ENCODE data around the gene SRSF7. TPM values are rescaled to one million over a fixed set of nuclear protein-coding genes. Genes with fewer than 3 reads are reported as not detected.
A peak's percentile ranks its signal among the peaks of the same experiment; 100 is the strongest.

SRSF7 gene
- total RNA-seq, 1 experiment from 2014 or later: 299 TPM

DNA sequence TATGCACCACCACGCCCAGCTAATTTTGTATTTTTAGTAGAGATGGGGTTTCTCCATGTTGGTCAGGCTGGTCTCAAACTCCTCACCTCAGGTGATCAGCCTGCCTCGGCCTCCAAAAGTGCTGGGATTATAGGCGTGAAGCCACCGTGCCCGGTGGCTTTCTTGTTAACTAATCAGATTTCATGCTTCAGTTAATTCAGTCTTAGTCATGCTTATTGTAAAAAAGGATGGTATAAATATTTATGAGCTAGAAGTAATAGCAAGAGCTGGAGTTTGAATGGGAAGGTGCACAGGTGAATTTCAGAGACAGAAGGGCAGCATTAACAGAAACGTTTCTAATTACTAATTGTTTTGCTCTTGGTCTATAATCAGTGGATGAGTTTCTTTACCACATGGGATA is 37.1 kb upstream of the SRSF7 start:
- no peaks in the 10 kb centered on the region for H3K9me3 Mint-ChIP-seq
- no peak overlapping the region for H3K27ac Mint-ChIP-seq
- H3K4me3 Mint-ChIP-seq: no peak overlapping the region
- no peaks in the 10 kb centered on the region for H3K27me3 Mint-ChIP-seq (ENCODE audit: low read depth)
- no peak for TF ChIP-seq MYBL2 (CRISPR knock-in tag; IDR thresholded peaks at IDR 0.05)
- TF ChIP-seq, protein P1, sequence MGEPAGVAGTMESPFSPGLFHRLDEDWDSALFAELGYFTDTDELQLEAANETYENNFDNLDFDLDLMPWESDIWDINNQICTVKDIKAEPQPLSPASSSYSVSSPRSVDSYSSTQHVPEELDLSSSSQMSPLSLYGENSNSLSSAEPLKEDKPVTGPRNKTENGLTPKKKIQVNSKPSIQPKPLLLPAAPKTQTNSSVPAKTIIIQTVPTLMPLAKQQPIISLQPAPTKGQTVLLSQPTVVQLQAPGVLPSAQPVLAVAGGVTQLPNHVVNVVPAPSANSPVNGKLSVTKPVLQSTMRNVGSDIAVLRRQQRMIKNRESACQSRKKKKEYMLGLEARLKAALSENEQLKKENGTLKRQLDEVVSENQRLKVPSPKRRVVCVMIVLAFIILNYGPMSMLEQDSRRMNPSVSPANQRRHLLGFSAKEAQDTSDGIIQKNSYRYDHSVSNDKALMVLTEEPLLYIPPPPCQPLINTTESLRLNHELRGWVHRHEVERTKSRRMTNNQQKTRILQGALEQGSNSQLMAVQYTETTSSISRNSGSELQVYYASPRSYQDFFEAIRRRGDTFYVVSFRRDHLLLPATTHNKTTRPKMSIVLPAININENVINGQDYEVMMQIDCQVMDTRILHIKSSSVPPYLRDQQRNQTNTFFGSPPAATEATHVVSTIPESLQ (CRISPR knock-in tag; IDR thresholded peaks at IDR 0.05): no peak
- TF ChIP-seq RELA (CRISPR knock-in tag; IDR thresholded peaks at IDR 0.05; ENCODE audit: borderline replicate concordance): no peak
- no peak for TF ChIP-seq CBFB (CRISPR knock-in tag; IDR thresholded peaks at IDR 0.05; ENCODE audit: low read depth)
- ChIA-PET CTCF (no interaction called here), POLR2A (no interaction called here)
- ATAC-seq (no peak), DNase-seq (ENCODE audit: low spot score) (no peak)
- H3K36me3 Mint-ChIP-seq: no peaks in the 10 kb centered on the region
- peaks cover 7% of the 10 kb centered on the region for H3K4me1 Mint-ChIP-seq

DNA sequence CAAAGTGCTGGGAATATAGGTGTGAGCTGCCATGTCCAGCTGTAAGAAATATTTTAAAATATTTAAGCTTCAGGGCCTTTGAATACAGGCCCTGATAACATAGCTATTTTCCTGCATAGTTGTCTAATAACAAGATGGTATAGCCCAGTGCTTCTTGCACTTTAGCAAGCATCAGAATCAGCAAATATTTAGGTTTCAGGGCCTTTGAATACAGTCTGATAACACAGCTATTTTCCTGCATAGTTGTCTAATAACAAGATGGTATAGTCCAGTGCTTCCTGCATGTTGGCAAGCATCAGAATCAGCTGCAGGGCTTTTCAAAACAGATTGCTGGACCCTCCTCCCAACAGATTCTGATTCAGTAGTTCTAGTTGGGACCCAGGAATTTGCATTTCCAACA is 32.4 kb upstream of the SRSF7 start:
- TF ChIP-seq ZNF671 (CRISPR knock-in tag; IDR thresholded peaks at IDR 0.05) (no peak), SP1 (CRISPR knock-in tag; conservative IDR thresholded peaks at IDR 0.05) (no peak), CREM (CRISPR knock-in tag; IDR thresholded peaks at IDR 0.05) (no peak), GRHL2 (CRISPR knock-in tag; IDR thresholded peaks at IDR 0.05; ENCODE audit: insufficient replicate concordance, severe bottlenecking) (no peak), SMAD4 (CRISPR knock-in tag; IDR thresholded peaks at IDR 0.05) (no peak), ZNF263 (CRISPR knock-in tag; IDR thresholded peaks at IDR 0.05; ENCODE audit: low read depth) (no peak), NR3C1 (CRISPR knock-in tag; conservative IDR thresholded peaks at IDR 0.05; ENCODE audit: low read depth) (no peak)
- TF ChIP-seq, protein P2, sequence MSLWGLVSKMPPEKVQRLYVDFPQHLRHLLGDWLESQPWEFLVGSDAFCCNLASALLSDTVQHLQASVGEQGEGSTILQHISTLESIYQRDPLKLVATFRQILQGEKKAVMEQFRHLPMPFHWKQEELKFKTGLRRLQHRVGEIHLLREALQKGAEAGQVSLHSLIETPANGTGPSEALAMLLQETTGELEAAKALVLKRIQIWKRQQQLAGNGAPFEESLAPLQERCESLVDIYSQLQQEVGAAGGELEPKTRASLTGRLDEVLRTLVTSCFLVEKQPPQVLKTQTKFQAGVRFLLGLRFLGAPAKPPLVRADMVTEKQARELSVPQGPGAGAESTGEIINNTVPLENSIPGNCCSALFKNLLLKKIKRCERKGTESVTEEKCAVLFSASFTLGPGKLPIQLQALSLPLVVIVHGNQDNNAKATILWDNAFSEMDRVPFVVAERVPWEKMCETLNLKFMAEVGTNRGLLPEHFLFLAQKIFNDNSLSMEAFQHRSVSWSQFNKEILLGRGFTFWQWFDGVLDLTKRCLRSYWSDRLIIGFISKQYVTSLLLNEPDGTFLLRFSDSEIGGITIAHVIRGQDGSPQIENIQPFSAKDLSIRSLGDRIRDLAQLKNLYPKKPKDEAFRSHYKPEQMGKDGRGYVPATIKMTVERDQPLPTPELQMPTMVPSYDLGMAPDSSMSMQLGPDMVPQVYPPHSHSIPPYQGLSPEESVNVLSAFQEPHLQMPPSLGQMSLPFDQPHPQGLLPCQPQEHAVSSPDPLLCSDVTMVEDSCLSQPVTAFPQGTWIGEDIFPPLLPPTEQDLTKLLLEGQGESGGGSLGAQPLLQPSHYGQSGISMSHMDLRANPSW (CRISPR knock-in tag; conservative IDR thresholded peaks at IDR 0.05; ENCODE audit: low read depth): no peak
- TF ChIP-seq, protein P3, sequence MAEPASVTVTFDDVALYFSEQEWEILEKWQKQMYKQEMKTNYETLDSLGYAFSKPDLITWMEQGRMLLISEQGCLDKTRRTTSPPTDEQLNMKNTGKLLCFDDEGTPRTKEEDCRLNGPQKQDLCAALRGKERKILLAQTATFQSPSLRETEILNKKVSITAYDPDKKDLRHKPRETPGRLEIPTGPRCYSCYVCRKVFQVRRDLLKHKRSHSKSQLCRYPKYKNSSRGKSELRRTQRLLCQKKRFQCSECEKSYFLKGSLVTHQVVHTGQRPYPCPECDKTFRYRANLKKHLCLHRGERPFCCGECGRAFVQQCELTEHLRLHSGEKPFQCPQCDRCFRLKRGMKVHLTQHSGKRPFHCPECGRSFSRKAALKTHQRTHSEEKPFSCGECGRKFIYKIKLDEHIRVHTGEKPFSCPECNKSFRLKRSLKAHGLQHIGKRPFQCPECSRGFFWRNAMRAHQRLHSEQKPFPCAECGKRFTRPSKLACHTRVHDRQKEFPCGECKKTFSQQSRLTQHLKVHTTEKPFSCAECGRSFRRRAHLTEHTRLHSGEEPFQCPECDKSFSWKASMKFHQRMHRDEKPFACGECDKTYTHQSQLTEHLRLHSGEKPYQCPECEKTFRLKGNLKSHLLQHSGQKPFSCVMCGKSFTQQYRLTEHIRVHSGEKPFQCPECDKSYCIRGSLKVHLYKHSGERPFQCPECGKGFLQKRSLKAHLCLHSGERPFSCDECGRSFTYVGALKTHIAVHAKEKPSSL (CRISPR knock-in tag; conservative IDR thresholded peaks at IDR 0.05): no peak
- TF ChIP-seq, protein P4, sequence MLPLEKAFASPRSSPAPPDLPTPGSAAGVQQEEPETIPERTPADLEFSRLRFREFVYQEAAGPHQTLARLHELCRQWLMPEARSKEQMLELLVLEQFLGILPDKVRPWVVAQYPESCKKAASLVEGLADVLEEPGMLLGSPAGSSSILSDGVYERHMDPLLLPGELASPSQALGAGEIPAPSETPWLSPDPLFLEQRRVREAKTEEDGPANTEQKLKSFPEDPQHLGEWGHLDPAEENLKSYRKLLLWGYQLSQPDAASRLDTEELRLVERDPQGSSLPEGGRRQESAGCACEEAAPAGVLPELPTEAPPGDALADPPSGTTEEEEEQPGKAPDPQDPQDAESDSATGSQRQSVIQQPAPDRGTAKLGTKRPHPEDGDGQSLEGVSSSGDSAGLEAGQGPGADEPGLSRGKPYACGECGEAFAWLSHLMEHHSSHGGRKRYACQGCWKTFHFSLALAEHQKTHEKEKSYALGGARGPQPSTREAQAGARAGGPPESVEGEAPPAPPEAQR (CRISPR knock-in tag; IDR thresholded peaks at IDR 0.05): no peak
- TF ChIP-seq, protein P5, sequence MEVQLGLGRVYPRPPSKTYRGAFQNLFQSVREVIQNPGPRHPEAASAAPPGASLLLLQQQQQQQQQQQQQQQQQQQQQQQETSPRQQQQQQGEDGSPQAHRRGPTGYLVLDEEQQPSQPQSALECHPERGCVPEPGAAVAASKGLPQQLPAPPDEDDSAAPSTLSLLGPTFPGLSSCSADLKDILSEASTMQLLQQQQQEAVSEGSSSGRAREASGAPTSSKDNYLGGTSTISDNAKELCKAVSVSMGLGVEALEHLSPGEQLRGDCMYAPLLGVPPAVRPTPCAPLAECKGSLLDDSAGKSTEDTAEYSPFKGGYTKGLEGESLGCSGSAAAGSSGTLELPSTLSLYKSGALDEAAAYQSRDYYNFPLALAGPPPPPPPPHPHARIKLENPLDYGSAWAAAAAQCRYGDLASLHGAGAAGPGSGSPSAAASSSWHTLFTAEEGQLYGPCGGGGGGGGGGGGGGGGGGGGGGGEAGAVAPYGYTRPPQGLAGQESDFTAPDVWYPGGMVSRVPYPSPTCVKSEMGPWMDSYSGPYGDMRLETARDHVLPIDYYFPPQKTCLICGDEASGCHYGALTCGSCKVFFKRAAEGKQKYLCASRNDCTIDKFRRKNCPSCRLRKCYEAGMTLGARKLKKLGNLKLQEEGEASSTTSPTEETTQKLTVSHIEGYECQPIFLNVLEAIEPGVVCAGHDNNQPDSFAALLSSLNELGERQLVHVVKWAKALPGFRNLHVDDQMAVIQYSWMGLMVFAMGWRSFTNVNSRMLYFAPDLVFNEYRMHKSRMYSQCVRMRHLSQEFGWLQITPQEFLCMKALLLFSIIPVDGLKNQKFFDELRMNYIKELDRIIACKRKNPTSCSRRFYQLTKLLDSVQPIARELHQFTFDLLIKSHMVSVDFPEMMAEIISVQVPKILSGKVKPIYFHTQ (CRISPR knock-in tag; IDR thresholded peaks at IDR 0.05): no peak
- DNase-seq (ENCODE audit: low spot score): no peak
- ATAC-seq: no peak
- Mint-ChIP-seq H3K4me3 (no peak overlapping the region), H3K27me3 (ENCODE audit: low read depth) (no peaks in the 10 kb centered on the region), H3K27ac (peak overlapping the region; percentile 39; the same call in 1 of the 2 replicates), H3K36me3 (peaks cover 20% of the 10 kb centered on the region), H3K9me3 (no peaks in the 10 kb centered on the region), H3K4me1 (peaks cover 10% of the 10 kb centered on the region)
- ChIA-PET POLR2A (interaction anchor here (0.7 to 2.3 kb wide), 2 partner anchors 32 to 187 kb away, joined by 4 to 9 read pairs; partner anchors contain the start of gene SRSF7), CTCF (interaction anchor here (1.5 kb wide), 1 partner anchor 202 kb away, joined by 4 read pairs; no protein-coding TSS in a partner anchor)

Data from WTC11 (cell line).